Liver (tissue), 9 donors: Measurements from ENCODE around the gene ENPP7. TPM values are rescaled to one million over a fixed set of nuclear protein-coding genes. Genes with fewer than 3 reads are reported as not detected.

Experiments
- DNase-seq: peaks from one replicate; pipeline ENCODE4 v3.0.0-alpha.2; 2017; ENCODE audit warnings: low spot score
- H3K27ac ChIP-seq, 2 donors: one replicate each; pipeline ENCODE4 v1.7.0; 2013; ENCODE audit warnings: inconsistent platforms in 2 of 2, low read length in 2 of 2, control low read depth in 1 of 2, low read depth in 1 of 2, mild to moderate bottlenecking in 1 of 2
- H3K27me3 ChIP-seq, 4 donors: one replicate each; pipeline versions ENCODE4 v1.6.1 to v1.7.0; 2013; ENCODE audit warnings: low read length in 3 of 4, inconsistent platforms in 1 of 4, mild to moderate bottlenecking in 1 of 4, moderate library complexity in 1 of 4; ENCODE audit not compliant: control insufficient read depth in 4 of 4, insufficient read depth in 4 of 4
- H3K36me3 ChIP-seq, 4 donors: one replicate each; pipeline versions ENCODE4 v1.6.1 to v1.7.0; 2013; ENCODE audit warnings: low read length in 3 of 4, mild to moderate bottlenecking in 3 of 4, low read depth in 1 of 4, moderate library complexity in 1 of 4; ENCODE audit not compliant: control insufficient read depth in 4 of 4, insufficient read depth in 3 of 4
- H3K4me1 ChIP-seq, 4 donors: one replicate each; pipeline versions ENCODE4 v1.6.1 to v1.7.0; 2013; ENCODE audit warnings: low read length in 3 of 4, mild to moderate bottlenecking in 3 of 4, moderate library complexity in 1 of 4; ENCODE audit not compliant: control insufficient read depth in 4 of 4, insufficient read depth in 4 of 4
- H3K4me3 ChIP-seq, 3 donors: one replicate each; pipeline versions ENCODE4 v1.6.1 to v1.7.0; 2013; ENCODE audit warnings: low read length in 3 of 3, control low read depth in 1 of 3, low read depth in 1 of 3, mild to moderate bottlenecking in 1 of 3
- H3K9ac ChIP-seq, 2 donors: one replicate each; pipeline ENCODE4 v1.7.0; 2013; ENCODE audit warnings: low read length in 2 of 2, mild to moderate bottlenecking in 2 of 2, moderate library complexity in 2 of 2, control low read depth in 1 of 2, low read depth in 1 of 2
- H3K9me3 ChIP-seq, 4 donors: one replicate each; pipeline versions ENCODE4 v1.6.1 to v1.7.0; 2013; ENCODE audit warnings: low read length in 3 of 4; ENCODE audit not compliant: control insufficient read depth in 4 of 4
- CTCF ChIP-seq: fragments of 150-350 bp; IDR thresholded peaks from 2 replicates; pipeline ENCODE4 v1.5.1; 2017; ENCODE audit warnings: improper control_type of control experiment, low read depth, low read length; ENCODE audit not compliant: missing input control
- FOXA1 ChIP-seq: IDR thresholded peaks from 2 replicates; pipeline ENCODE4 v1.6.1; 2016; ENCODE audit warnings: antibody characterized with exemption
- FOXA2 ChIP-seq: IDR thresholded peaks from 2 replicates; pipeline ENCODE4 v1.6.1; 2016; ENCODE audit warnings: antibody characterized with exemption
- GABPA ChIP-seq, 2 donors: IDR thresholded peaks in 1 of 2; conservative IDR thresholded peaks in 1 of 2; 2 replicates each; pipeline ENCODE4 v1.6.1; 2016; ENCODE audit warnings: antibody characterized with exemption in 2 of 2, mild to moderate bottlenecking in 1 of 2, moderate library complexity in 1 of 2
- HNF4A ChIP-seq, 2 donors: conservative IDR thresholded peaks; 2 replicates each; pipeline ENCODE4 v1.6.1; 2016; ENCODE audit warnings: antibody characterized with exemption in 2 of 2, mild to moderate bottlenecking in 2 of 2
- HNF4G ChIP-seq: IDR thresholded peaks from 2 replicates; pipeline ENCODE4 v1.6.1; 2016; ENCODE audit warnings: antibody characterized with exemption
- JUND ChIP-seq, 2 donors: IDR thresholded peaks; 2 replicates each; pipeline ENCODE4 v1.6.1; 2016; ENCODE audit warnings: antibody characterized with exemption in 2 of 2
- MAX ChIP-seq: IDR thresholded peaks from 2 replicates; pipeline ENCODE4 v1.6.1; 2016; ENCODE audit warnings: antibody characterized with exemption
- NR2F2 ChIP-seq: IDR thresholded peaks from 2 replicates; pipeline ENCODE4 v1.6.1; 2016; ENCODE audit warnings: antibody characterized with exemption
- RAD21 ChIP-seq, 2 donors: IDR thresholded peaks; 2 replicates each; pipeline ENCODE4 v1.6.1; 2016; ENCODE audit warnings: antibody characterized with exemption in 2 of 2, mild to moderate bottlenecking in 2 of 2
- REST ChIP-seq: IDR thresholded peaks from 2 replicates; pipeline ENCODE4 v1.6.1; 2016; ENCODE audit warnings: antibody characterized with exemption, mild to moderate bottlenecking
- RXRA ChIP-seq, 2 donors: IDR thresholded peaks; 2 replicates each; pipeline ENCODE4 v1.6.1; 2017 to 2018; ENCODE audit warnings: antibody characterized with exemption in 2 of 2, mild to moderate bottlenecking in 1 of 2
- SP1 ChIP-seq: IDR thresholded peaks from 2 replicates; pipeline ENCODE4 v1.6.1; 2018; ENCODE audit warnings: antibody characterized with exemption, mild to moderate bottlenecking
- TAF1 ChIP-seq: conservative IDR thresholded peaks from 2 replicates; pipeline ENCODE4 v1.6.1; 2016; ENCODE audit warnings: antibody characterized with exemption, mild to moderate bottlenecking
- WGBS: extraction: QIAGEN DNeasy Blood & Tissue Kit; methylation state at CpG from one replicate; pipeline ENCODE4 v1.1.7; 2013; 5-methylcytosine and 5-hydroxymethylcytosine counted together
- polyA plus RNA-seq, 2 donors: library from polyadenylated mRNA; stranded (reverse) in 1 of 2; unstranded in 1 of 2; fragments of 200-250 nt in 1 of 2; fragments of >200 nt in 1 of 2; fragmentation: Nextera tagmentation in 1 of 2; extraction: Ambion mirVana in 1 of 2; gene quantifications; one replicate each; pipeline versions ENCODE4 v1.2.1 to v1.2.3, GENCODE V29; 2013 to 2015
- total RNA-seq, 2 donors: library from RNA; depleted of rRNA; stranded (reverse); fragments of >200 nt; gene quantifications; one replicate each; pipeline ENCODE4 v1.2.3, GENCODE V29; 2014
- donor health status: healthy.
- donor health status: healthy.
- donor health status: healthy.
- donor health status: healthy.
- donor health status: healthy.

The ENPP7 gene
- total and polyA plus RNA-seq, 4 donors, result 1.7 to 12.0 (median 3.9) TPM

- TF ChIP-seq MAX, result no peak
- no peak for TF ChIP-seq JUND (IDR thresholded peaks at IDR 0.05)
- no peak for TF ChIP-seq HNF4A (conservative IDR thresholded peaks at IDR 0.05)
- no peak for TF ChIP-seq GABPA (IDR thresholded peaks at IDR 0.05 in 1 of 2, conservative IDR thresholded peaks at IDR 0.05 in 1 of 2)
- no peak for TF ChIP-seq RAD21 (IDR thresholded peaks at IDR 0.05)
- TF ChIP-seq CTCF, result no peak
- no peak for TF ChIP-seq NR2F2
- no peak for TF ChIP-seq FOXA2
- TF ChIP-seq TAF1, result no peak
These were observed 43.8 kb downstream of the ENPP7 start (continued) for GRCh38 chr17:79774561-79774975.

GRCh38 chr17:79775632-79776031 is 44.9 kb downstream of the ENPP7 start:
- peaks cover 0 to 18% (median 6%) of the 10 kb centered on the region in 4 donors for H3K27me3 ChIP-seq

More at GRCh38 chr17:79775632-79776031, 44.9 kb downstream of the ENPP7 start:
- Histone ChIP-seq H3K4me3 (no peak overlapping the region), H3K36me3 (no peaks in the 10 kb centered on the region), H3K9ac (no peak overlapping the region), H3K4me1 (peaks cover 6 to 29% (median 17%) of the 10 kb centered on the region in 4 donors), H3K27ac (no peak overlapping the region), H3K9me3 (peaks cover 0 to 4% (median 0%) of the 10 kb centered on the region in 4 donors)
- DNase-seq, result no peak
- TF ChIP-seq HNF4A (conservative IDR thresholded peaks at IDR 0.05) (no peak), SP1 (no peak), FOXA2 (no peak), RXRA (IDR thresholded peaks at IDR 0.05) (no peak), RAD21 (IDR thresholded peaks at IDR 0.05) (no peak), CTCF (no peak), TAF1 (no peak), GABPA (IDR thresholded peaks at IDR 0.05 in 1 of 2, conservative IDR thresholded peaks at IDR 0.05 in 1 of 2) (no peak), FOXA1 (no peak), NR2F2 (no peak), HNF4G (no peak), REST (no peak)
- 72% methylated on average over 6 of the region's 6 CpGs for WGBS
